Occipital lobe (tissue), 3 donors: ENCODE measurements around the gene TBC1D2B. TPM values are rescaled to one million over a fixed set of nuclear protein-coding genes. Genes with fewer than 3 reads are reported as not detected.

Experiments
- DNase-seq: peaks from one replicate; lab custom pipeline; 2025; lab: John Stamatoyannopoulos, UW
- small RNA-seq: library from RNA; depleted of rRNA; stranded (forward); fragments of <200 nt; gene quantifications from one replicate; pipeline ENCODE3, GENCODE V24; 2014
- total RNA-seq: library from RNA; depleted of rRNA; stranded (reverse); fragments of >200 nt; gene quantifications from one replicate; pipeline ENCODE4 v1.2.3, GENCODE V29; 2014

TBC1D2B gene
- total RNA-seq, 1 donor from 2014 or later: 12.3 TPM

- no peak for DNase-seq
These were observed 131.9 kb downstream of the TBC1D2B start for GRCh38 chr15:77945566-77945965.

Small RNA genes within 50 kb of the gene (small RNA-seq; reads per million reads assigned to genes)
- gene RF00092: not detected

Other genes starting within 250 kb of the TBC1D2B start
- gene SH2D7, start 14.8 kb upstream of the TBC1D2B start, total RNA-seq: not detected
- 18.4 TPM for gene CIB2, start 53.7 kb upstream of the TBC1D2B start, total RNA-seq
- 41.6 TPM for gene IDH3A, start 71.7 kb upstream of the TBC1D2B start, total RNA-seq
- 5.0 TPM for gene ACSBG1, start 156.9 kb upstream of the TBC1D2B start, total RNA-seq
- gene DNAJA4, start 186.9 kb upstream of the TBC1D2B start, total RNA-seq: 30.4 TPM
- 55.4 TPM for gene SKIC8, start 221.9 kb upstream of the TBC1D2B start, total RNA-seq